Activated T-cell treated with anti-CD3 and anti-CD28 coated beads for 4 hours (primary cell): ENCODE results near the gene TMEM35B.
"Not testable (repeated sequence)": the region's sequence is repeated elsewhere in the genome, so short reads cannot be mapped to it uniquely, and the experiment has no call there.

Experiments
- DNase-seq: peaks from one replicate; pipeline ENCODE4 v3.0.0-alpha.2; 2020

Gene TMEM35B

DNA sequence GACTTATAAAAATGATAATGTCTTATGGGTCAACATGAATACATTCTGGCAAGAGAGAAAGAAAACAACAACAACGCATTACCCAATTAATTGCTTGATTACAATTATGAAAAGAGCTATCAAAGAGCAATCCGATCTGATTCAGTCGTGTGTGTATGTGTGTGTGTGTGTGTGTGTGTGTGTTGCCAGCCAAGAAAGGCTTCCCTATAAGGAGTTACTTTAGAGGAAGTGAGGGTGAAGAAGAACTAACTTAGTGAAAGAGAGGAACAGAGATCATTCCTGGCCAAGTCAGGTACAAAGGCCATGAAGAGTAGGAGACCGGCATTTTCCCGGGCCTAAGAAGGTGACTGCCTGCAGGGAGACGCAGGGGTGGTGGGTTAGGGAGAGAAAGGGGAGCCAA, 9.4 kb downstream of the TMEM35B start:
- DNase-seq, result no peak

DNA sequence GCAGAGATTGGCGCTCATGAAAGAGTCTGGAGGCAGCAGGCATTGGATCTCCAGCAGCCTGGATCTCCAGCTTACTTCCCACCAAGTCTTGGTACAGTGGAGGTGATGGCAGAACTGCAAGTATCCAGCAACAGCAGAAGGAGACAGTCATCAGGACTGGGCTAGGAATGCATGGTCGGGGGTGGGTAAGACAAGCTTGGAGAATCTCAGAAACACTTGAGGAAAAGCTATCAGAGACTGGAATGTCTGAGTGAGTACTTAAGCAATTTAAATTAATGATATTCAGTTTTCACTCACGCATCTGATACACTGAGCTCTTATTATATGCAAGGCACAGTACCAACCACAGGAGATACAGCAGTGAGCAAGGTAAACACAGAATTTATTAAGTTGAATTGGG, 9.8 kb downstream of the TMEM35B start:
- DNase-seq, result no peak

GRCh38 chr1:34974626-34975025, 10.5 kb downstream of the TMEM35B start:
- no peak for DNase-seq

- DNase-seq, result no peak
These were observed 11.8 kb downstream of the TMEM35B start for GRCh38 chr1:34973326-34973725.

GRCh38 chr1:34970829-34971228, 14.3 kb downstream of the TMEM35B start:
- DNase-seq, result no peak

GRCh38 chr1:34970220-34970735, 14.9 kb downstream of the TMEM35B start:
- DNase-seq, result no peak

- DNase-seq, result not testable (repeated sequence)
These were observed 16.9 kb downstream of the TMEM35B start for GRCh38 chr1:34968297-34968696.

DNA sequence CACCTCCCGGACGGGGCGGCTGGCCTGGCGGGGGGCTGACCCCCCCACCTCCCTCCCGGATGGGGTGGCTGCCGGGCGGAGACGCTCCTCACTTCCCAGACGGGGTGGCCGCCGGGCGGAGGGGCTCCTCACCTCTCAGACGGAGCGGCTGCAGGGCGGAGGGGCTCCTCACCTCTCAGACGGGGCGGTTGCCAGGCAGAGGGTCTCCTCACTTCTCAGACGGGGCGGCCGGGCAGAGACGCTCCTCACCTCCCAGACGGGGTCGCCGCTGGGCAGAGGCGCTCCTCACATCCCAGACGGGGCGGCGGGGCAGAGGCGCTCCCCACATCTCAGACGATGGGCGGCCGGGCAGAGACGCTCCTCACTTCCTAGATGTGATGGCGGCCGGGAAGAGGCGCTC, 17.5 kb downstream of the TMEM35B start:
- DNase-seq, result not testable (repeated sequence)

DNA sequence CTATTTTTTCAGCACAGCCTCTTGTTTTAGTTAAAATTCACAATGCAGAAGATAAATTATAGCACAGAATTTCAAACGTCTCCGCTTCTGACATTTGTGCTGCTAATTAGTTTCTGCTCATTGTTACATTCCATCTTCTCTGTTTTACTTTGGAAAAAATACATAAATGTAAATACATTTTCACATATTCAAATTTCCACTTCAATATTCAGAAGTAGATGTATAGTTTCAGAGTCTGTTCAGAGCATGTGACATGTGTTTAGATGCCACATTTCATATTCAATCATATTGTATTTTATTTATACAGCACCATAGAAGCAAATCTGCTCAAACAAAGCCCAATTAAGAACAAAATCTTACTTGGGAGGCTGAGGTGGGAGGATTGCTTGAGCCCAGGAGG, 19.6 kb downstream of the TMEM35B start:
- no peak for DNase-seq

GRCh38 chr1:34950428-34950827, 34.7 kb downstream of the TMEM35B start:
- no peak for DNase-seq

- not testable (repeated sequence) for DNase-seq
These were observed 36.4 kb downstream of the TMEM35B start for GRCh38 chr1:34948739-34949138.

- not testable (repeated sequence) for DNase-seq
These were observed 37.4 kb downstream of the TMEM35B start for GRCh38 chr1:34947641-34948314.

DNA sequence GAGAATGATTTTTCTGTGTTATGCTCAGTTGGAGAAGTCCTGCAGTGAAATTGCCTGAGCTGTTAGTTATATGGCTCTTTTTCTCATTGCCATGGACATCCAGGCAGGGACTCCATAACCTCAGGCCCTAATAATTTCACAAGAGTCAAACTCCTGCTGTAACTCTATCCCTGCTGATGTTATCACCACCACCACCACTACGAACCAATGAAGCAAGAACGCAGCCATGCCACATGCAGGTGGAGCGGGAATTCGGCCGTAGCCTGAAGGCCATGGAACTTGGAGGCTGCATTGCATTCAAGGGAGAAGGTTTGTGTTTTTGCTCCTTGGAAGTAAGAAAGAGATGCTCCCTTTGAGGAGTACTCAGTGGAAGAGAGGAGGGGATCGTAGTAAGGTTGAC, 38.9 kb downstream of the TMEM35B start:
- no peak for DNase-seq

- DNase-seq, result not testable (repeated sequence)
These were observed 43.3 kb downstream of the TMEM35B start for GRCh38 chr1:34941798-34942197.
